BLaER1 treated with 17β-estradiol and CSF1 and Interleukin-3, amounts not matched to agents 10 nM and 100 nM (cell line): ENCODE measurements around the gene POPDC3.

ENCODE experiments used
- H3K27ac ChIP-seq, 11 experiments: shearing (Covaris generic); formaldehyde crosslinking; 2 replicates each; pipeline ENCODE4 v1.8.1; 2022
- H3K27me3 ChIP-seq, 11 experiments: shearing (Covaris generic); formaldehyde crosslinking; 2 replicates each; pipeline ENCODE4 v1.8.1; 2022
- H3K36me3 ChIP-seq, 11 experiments: shearing (Covaris generic); formaldehyde crosslinking; 2 replicates each; pipeline ENCODE4 v1.8.1; 2022
- H3K4me1 ChIP-seq, 10 experiments: shearing (Covaris generic); formaldehyde crosslinking; 2 replicates each; pipeline ENCODE4 v1.8.1; 2022
- H3K4me2 ChIP-seq, 11 experiments: shearing (Covaris generic); formaldehyde crosslinking; 2 replicates each; pipeline ENCODE4 v1.8.1; 2022
- H3K4me3 ChIP-seq, 10 experiments: shearing (Covaris generic); formaldehyde crosslinking; 2 replicates each; pipeline ENCODE4 v1.8.1; 2022
- H3K9ac ChIP-seq, 11 experiments: shearing (Covaris generic); formaldehyde crosslinking; 2 replicates each; pipeline ENCODE4 v1.8.1; 2022
- H3K9me3 ChIP-seq, 11 experiments: shearing (Covaris generic); formaldehyde crosslinking; replicated peaks in 1 of 11; 2 replicates each; pipeline ENCODE4 v1.8.1; 2022
- H4K20me1 ChIP-seq, 11 experiments: shearing (Covaris generic); formaldehyde crosslinking; 2 replicates each; pipeline ENCODE4 v1.8.1; 2022
- Cebpa-rat ChIP-seq, 11 experiments: shearing (Covaris generic); IDR thresholded peaks; 2 replicates each; pipeline ENCODE4 v1.8.1; 2022

POPDC3 gene

DNA sequence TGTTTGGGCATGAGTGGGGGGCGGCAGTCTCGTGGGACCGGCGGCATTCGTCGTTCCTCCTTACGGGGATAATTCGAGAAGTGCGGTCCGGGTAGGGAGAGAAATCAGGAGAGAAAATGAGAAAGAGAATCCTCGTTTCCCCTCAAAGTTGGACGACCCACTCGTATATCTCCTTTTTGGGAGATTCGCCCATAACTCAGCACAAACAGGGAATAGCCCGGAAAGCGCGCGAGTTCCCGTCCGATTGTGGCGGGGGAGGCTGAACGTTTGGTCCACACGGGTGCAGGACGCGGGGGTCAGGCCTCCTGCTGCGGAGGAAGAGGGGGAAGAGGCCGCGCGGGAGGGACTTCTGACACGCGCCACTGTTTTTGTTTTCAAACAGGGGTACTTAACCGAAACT, 42.4 kb downstream of the POPDC3 start:
- no peak for TF ChIP-seq Cebpa-rat (IDR thresholded peaks at IDR 0.05)
- H3K27ac ChIP-seq, result peak overlapping the region in 10 of 11 experiments; percentile 61 to 91 (median 83); a peak in 21 of 22 replicates
- H3K36me3 ChIP-seq, result 0 out of 22 replicates have a peak, but pooled peaks cover 0 to 5% (median 0%) of the 10 kb centered on the region in 11 experiments
- peak overlapping the region; percentile 85 to 97 (median 93) for H3K4me2 ChIP-seq
- no peaks in the 10 kb centered on the region for H3K9me3 ChIP-seq
- no peaks in the 10 kb centered on the region; a peak in 1 of 22 replicates for H4K20me1 ChIP-seq
- peaks cover 0 to 15% (median 8%) of the 10 kb centered on the region in 11 experiments; a peak in 12 of 22 replicates for H3K27me3 ChIP-seq
- H3K4me3 ChIP-seq, result peak overlapping the region; percentile 64 to 85 (median 79)
- H3K4me1 ChIP-seq, result peaks cover 0 to 14% (median 5%) of the 10 kb centered on the region in 10 experiments; a peak in 7 of 20 replicates
- peak overlapping the region; percentile 78 to 88 (median 85) for H3K9ac ChIP-seq

DNA sequence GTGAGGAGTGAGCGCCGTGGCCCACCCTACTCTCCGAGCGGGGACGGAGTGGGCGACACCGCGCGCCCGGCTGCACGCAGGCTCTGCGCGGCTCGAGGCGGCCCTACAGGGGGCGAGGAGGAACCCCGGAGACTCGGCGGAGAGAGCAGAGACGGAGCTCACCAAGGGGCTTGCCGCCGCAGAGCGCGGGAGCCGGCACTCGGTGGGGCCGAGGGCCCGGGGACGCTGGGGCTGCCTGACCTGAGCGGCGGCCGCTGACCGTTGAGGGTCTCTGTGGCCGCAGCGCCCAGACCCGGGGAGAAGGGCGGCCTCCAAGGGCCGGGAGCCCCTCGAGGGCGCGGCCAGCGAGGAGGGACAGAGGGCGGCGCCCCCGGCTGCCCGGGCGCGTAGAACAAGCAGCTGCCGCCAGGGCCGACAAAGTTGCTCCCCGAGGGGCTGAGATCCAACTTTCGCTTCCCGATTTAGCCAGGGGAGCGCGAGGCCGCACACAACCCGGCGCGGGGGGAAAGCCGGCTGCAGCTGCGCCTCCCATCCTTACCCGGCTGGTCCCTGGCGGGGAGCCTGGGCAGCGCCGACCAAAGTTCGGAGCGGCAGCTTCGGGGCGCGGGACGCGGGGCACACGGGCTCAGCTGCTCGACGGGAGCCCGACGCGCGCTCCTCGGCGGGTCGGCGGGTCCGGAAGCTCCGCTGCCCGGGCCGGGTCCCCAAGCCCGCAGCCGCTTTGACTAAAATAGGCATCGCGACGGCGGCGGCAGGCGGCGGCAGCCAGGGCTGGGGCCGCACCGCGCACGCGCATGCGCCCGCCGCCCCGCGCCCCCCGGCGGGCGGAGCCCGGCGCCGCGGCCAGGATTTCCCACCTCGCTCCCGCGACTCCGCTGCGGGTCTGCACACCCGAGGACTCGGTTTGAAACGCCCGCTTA, 43.1 kb downstream of the POPDC3 start:
- H3K4me2 ChIP-seq, result peak overlapping the region; percentile 85 to 97 (median 93)
- no peaks in the 10 kb centered on the region; a peak in 1 of 22 replicates for H4K20me1 ChIP-seq
- peaks cover 0 to 15% (median 8%) of the 10 kb centered on the region in 11 experiments; a peak in 12 of 22 replicates for H3K27me3 ChIP-seq
- peak overlapping the region; percentile 61 to 91 (median 81) for H3K27ac ChIP-seq
- no peaks in the 10 kb centered on the region for H3K9me3 ChIP-seq
- peak overlapping the region; percentile 78 to 88 (median 85) for H3K9ac ChIP-seq
- peaks cover 0 to 14% (median 5%) of the 10 kb centered on the region in 10 experiments; a peak in 7 of 20 replicates for H3K4me1 ChIP-seq
- 0 out of 22 replicates have a peak, but pooled peaks cover 0 to 5% (median 0%) of the 10 kb centered on the region in 11 experiments for H3K36me3 ChIP-seq
- no peak for TF ChIP-seq Cebpa-rat (IDR thresholded peaks at IDR 0.05)
- H3K4me3 ChIP-seq, result peak overlapping the region; percentile 64 to 85 (median 79)

DNA sequence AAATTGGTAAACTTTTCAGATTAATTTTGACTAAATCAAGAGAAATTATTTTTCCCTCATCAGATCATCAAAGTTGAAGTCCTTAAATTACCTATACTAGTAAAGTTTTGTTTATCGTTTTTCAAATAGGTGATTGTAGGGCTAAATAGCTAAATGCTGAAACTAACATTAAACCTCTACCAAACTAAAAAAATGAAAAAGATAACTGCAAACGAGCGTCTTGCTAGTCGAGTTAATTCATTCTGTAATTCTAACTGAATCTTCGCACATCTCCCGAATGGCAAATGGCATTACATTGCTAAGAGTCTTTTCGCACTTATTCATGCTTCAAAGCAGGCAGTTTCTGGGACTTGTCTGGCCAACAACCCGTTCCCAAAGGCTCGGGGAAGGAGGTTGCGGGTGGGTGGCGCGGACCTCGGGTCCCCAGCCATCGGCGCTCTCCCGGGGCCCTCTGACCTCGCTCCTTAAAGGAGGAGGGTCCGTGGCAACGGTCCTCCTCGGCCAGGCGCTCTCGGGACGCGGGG, 43.8 kb downstream of the POPDC3 start:
- Histone ChIP-seq H3K4me3 (peak overlapping the region; percentile 64 to 85 (median 79)), H3K9me3 (no peaks in the 10 kb centered on the region), H3K27me3 (peaks cover 0 to 15% (median 8%) of the 10 kb centered on the region in 11 experiments; a peak in 12 of 22 replicates), H3K36me3 (0 out of 22 replicates have a peak, but pooled peaks cover 0 to 5% (median 0%) of the 10 kb centered on the region in 11 experiments), H3K4me2 (peak overlapping the region; percentile 85 to 97 (median 93)), H3K4me1 (peaks cover 0 to 14% (median 5%) of the 10 kb centered on the region in 10 experiments; a peak in 7 of 20 replicates), H3K27ac (peak overlapping the region; percentile 61 to 91 (median 81)), H3K9ac (peak overlapping the region; percentile 78 to 88 (median 85)), H4K20me1 (no peaks in the 10 kb centered on the region; a peak in 1 of 22 replicates)
- TF ChIP-seq Cebpa-rat (IDR thresholded peaks at IDR 0.05), result no peak

DNA sequence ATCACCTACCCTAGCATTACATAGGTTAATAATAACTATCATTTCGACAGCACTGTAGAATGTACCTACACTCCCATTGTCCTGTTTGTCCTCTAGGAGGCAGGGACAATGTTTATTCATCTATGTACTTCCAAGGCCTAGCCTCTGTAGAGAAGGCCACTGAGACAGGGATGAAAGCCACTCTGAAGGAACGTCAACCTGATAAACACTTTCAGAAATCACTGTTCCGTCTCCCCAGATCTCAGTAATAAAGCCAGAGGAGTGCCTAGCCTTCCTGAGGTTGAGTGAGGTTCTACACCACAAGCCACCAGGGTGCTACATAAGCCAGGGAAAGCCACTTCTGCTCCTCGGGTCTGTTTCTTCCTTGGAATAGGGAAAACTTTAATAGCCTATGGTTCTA, 44.8 kb downstream of the POPDC3 start:
- TF ChIP-seq Cebpa-rat (IDR thresholded peaks at IDR 0.05), result no peak
- no peak overlapping the region for H3K9ac ChIP-seq
- peaks cover 0 to 14% (median 5%) of the 10 kb centered on the region in 10 experiments; a peak in 7 of 20 replicates for H3K4me1 ChIP-seq
- H3K27me3 ChIP-seq, result peaks cover 0 to 15% (median 8%) of the 10 kb centered on the region in 11 experiments; a peak in 12 of 22 replicates
- no peaks in the 10 kb centered on the region; a peak in 1 of 22 replicates for H4K20me1 ChIP-seq
- no peak overlapping the region for H3K27ac ChIP-seq
- H3K36me3 ChIP-seq, result 0 out of 22 replicates have a peak, but pooled peaks cover 0 to 5% (median 0%) of the 10 kb centered on the region in 11 experiments
- peak overlapping the region in 4 of 11 experiments; percentile 5 to 95 (median 92); a peak in 5 of 22 replicates for H3K4me2 ChIP-seq
- no peak overlapping the region for H3K4me3 ChIP-seq
- no peaks in the 10 kb centered on the region for H3K9me3 ChIP-seq

DNA sequence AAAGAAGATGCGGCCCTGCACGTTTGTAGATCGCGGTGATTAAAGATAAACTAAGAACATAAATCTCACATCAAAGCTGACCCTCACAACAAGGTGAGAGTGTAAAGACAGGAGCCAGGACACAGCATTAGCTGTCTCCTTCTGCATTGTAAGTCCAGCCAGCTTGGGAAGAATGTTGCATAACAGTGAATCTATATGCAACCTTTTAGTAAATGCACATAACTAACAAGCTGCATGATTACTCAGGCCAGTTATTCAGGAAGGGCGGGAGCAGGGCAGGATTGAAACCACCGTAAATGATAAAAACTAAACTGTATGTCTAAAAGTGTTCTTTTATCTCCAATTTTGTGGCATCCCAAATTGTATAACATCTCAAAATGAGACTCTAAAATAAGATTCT, 57.1 kb downstream of the POPDC3 start:
- H3K4me1 ChIP-seq, result no peaks in the 10 kb centered on the region
- no peak overlapping the region for H3K4me3 ChIP-seq
- no peaks in the 10 kb centered on the region for H3K9me3 ChIP-seq
- H3K36me3 ChIP-seq, result peaks cover 0 to 72% (median 0%) of the 10 kb centered on the region in 11 experiments; a peak in 7 of 22 replicates
- no peak for TF ChIP-seq Cebpa-rat (IDR thresholded peaks at IDR 0.05)
- no peak overlapping the region for H3K4me2 ChIP-seq
- no peaks in the 10 kb centered on the region for H3K27me3 ChIP-seq
- no peak overlapping the region for H3K27ac ChIP-seq
- no peak overlapping the region for H3K9ac ChIP-seq
- no peaks in the 10 kb centered on the region; a peak in 1 of 22 replicates for H4K20me1 ChIP-seq

DNA sequence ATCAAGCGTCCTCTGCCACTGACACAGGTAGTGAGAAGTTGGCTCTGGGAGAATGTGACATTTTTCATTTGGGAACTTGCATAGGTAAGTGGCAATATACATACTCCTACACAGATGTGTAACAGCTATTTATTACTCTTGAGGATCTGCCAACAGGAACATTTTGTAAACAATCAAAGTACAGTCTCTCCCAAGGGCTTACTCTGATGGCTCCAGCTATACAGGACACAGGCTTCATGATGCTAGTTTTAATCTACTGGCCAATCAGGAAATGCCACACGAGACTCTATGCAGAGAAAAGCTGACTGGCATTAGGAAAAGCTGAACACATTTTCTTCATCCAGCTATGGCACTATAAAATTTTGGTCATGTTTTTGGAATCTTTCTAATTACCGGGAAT, 57.8 kb downstream of the POPDC3 start:
- Histone ChIP-seq H3K9me3 (no peaks in the 10 kb centered on the region), H3K36me3 (peaks cover 0 to 74% (median 0%) of the 10 kb centered on the region in 11 experiments; a peak in 7 of 22 replicates), H3K27me3 (no peaks in the 10 kb centered on the region), H3K27ac (no peak overlapping the region), H3K4me3 (no peak overlapping the region), H3K4me2 (no peak overlapping the region), H4K20me1 (no peaks in the 10 kb centered on the region; a peak in 1 of 22 replicates), H3K4me1 (no peaks in the 10 kb centered on the region), H3K9ac (no peak overlapping the region)
- TF ChIP-seq Cebpa-rat (IDR thresholded peaks at IDR 0.05), result no peak

DNA sequence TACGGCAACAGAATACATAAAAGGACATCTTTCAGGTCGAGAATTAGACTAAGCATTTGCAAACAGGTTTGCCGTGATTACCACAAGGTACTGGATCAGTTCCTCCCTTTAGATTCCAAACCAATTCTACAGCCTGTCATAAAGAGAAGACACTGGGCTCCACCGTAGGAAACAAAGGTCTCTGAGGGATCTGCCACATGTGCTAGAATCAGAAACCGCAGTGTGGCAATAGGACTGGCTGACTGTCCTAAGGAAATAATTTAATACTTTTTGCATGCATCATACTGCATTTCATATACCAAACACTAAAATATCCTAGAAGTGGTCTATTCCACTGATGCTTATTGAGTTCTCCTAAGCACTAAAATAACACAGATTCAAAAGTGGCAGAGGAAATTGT, 59.2 kb downstream of the POPDC3 start:
- peaks cover 0 to 78% (median 1%) of the 10 kb centered on the region in 11 experiments; a peak in 10 of 22 replicates for H3K36me3 ChIP-seq
- H3K4me1 ChIP-seq, result no peaks in the 10 kb centered on the region
- TF ChIP-seq Cebpa-rat (IDR thresholded peaks at IDR 0.05), result no peak
- no peak overlapping the region for H3K4me3 ChIP-seq
- no peaks in the 10 kb centered on the region for H3K27me3 ChIP-seq
- H3K9ac ChIP-seq, result no peak overlapping the region
- no peaks in the 10 kb centered on the region for H3K9me3 ChIP-seq
- no peak overlapping the region for H3K27ac ChIP-seq
- H4K20me1 ChIP-seq, result no peaks in the 10 kb centered on the region
- no peak overlapping the region for H3K4me2 ChIP-seq

DNA sequence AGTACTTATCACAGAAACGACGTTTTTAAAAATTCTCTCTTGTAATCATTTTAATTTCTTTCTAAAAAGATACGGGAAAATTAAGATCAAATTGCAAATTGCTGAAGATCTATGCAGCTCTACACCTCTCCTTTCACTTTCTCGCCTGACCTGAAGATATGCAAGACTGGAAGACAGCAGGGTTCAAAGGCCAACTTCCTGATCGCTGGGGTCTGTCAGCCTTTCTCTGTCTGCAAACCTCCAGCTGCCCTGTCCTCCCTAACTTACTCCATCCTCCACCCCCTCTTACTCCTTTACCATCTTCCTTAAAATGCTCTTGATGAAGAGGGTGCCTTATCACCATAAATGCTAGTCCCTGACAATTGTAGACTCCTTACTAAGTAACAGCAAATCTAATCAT, 63.7 kb downstream of the POPDC3 start:
- H4K20me1 ChIP-seq, result no peaks in the 10 kb centered on the region
- no peak overlapping the region for H3K9ac ChIP-seq
- H3K9me3 ChIP-seq, result no peaks in the 10 kb centered on the region
- H3K27me3 ChIP-seq, result no peaks in the 10 kb centered on the region
- no peak overlapping the region for H3K4me3 ChIP-seq
- H3K36me3 ChIP-seq, result peaks cover 0 to 75% (median 6%) of the 10 kb centered on the region in 11 experiments; a peak in 10 of 22 replicates
- TF ChIP-seq Cebpa-rat (IDR thresholded peaks at IDR 0.05), result no peak
- no peak overlapping the region for H3K27ac ChIP-seq
- no peaks in the 10 kb centered on the region for H3K4me1 ChIP-seq
- H3K4me2 ChIP-seq, result no peak overlapping the region

DNA sequence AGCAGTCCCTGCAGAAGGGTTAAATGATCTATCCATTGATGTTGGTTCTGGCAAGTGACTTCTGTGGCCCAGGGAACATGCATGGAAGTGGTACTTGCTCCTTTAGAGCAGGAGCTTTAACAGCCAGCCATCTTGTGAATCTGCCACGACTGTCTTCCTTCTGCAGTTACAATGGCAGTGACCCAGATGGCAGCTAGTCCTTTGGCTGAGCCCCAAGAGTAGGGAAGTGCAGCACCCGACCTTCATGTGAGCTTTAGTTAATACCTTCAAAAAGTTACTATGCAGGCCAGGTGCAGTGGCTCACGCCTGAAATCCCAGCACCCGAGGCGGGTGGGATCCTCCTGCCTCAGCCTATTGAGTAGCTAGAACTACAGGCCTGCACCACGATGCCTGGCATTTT, 66.4 kb downstream of the POPDC3 start:
- H3K4me2 ChIP-seq, result no peak overlapping the region
- H4K20me1 ChIP-seq, result no peaks in the 10 kb centered on the region
- no peak for TF ChIP-seq Cebpa-rat (IDR thresholded peaks at IDR 0.05)
- H3K4me3 ChIP-seq, result no peak overlapping the region
- H3K9me3 ChIP-seq, result no peaks in the 10 kb centered on the region
- no peak overlapping the region for H3K27ac ChIP-seq
- H3K4me1 ChIP-seq, result no peaks in the 10 kb centered on the region
- no peak overlapping the region for H3K9ac ChIP-seq
- peaks cover 0 to 76% (median 6%) of the 10 kb centered on the region in 11 experiments; a peak in 10 of 22 replicates for H3K36me3 ChIP-seq
- H3K27me3 ChIP-seq, result no peaks in the 10 kb centered on the region
